ENCODE measurements around the gene MTRF1L.
"Not testable (repeated sequence)": the region's sequence is repeated elsewhere in the genome, so short reads cannot be mapped to it uniquely, and the experiment has no call there.

Gene MTRF1L

DNA sequence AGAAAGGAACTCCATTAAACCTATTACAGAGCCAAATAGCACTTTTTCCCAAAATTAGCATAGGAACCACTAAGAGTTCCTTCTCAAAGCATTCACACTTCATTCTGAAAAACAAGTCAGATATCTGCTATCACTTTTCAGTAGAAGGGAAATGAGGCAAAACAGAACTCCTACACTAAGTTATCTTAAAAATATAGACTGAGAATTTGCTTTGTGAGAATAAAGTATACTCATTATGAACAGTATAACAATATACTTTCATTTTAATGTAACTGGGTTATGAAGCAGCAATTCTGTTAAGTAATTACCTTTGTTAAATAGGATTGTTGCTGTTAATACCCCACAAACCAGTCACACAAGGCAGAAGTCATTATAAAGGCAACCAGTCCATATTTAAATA, 8.7 kb downstream of the MTRF1L start:
- peaks cover 72% of the 10 kb centered on the region for H3K36me3 ChIP-seq
- no peaks in the 10 kb centered on the region for H3K9me3 ChIP-seq
- no peak overlapping the region for H3K27ac ChIP-seq
- no peak for TF ChIP-seq CTCF (IDR thresholded peaks at IDR 0.05)
- H3K4me3 ChIP-seq (ENCODE audit: low read depth in 1 of 2, low read length in 1 of 2): no peak overlapping the region
- H3K4me1 ChIP-seq (ENCODE audit: control insufficient read depth in 1 of 2, insufficient read depth in 1 of 2, low read depth in 1 of 2, low read length in 1 of 2): no peaks in the 10 kb centered on the region
- H3K27me3 ChIP-seq: no peaks in the 10 kb centered on the region

GRCh38 chr6:152993431-152993830, 9.1 kb downstream of the MTRF1L start:
- TF ChIP-seq CTCF (IDR thresholded peaks at IDR 0.05): no peak
- H3K9me3 ChIP-seq: no peaks in the 10 kb centered on the region
- H3K36me3 ChIP-seq: peaks cover 72% of the 10 kb centered on the region
- H3K4me3 ChIP-seq (ENCODE audit: low read depth in 1 of 2, low read length in 1 of 2): no peak overlapping the region
- H3K27ac ChIP-seq: no peak overlapping the region
- no peaks in the 10 kb centered on the region for H3K4me1 ChIP-seq (ENCODE audit: control insufficient read depth in 1 of 2, insufficient read depth in 1 of 2, low read depth in 1 of 2, low read length in 1 of 2)
- no peaks in the 10 kb centered on the region for H3K27me3 ChIP-seq

GRCh38 chr6:152986978-152987377, 15.5 kb downstream of the MTRF1L start:
- no peak for TF ChIP-seq CTCF (IDR thresholded peaks at IDR 0.05)
- Histone ChIP-seq H3K27me3 (no peaks in the 10 kb centered on the region), H3K4me3 (ENCODE audit: low read depth in 1 of 2, low read length in 1 of 2) (no peak overlapping the region), H3K4me1 (ENCODE audit: control insufficient read depth in 1 of 2, insufficient read depth in 1 of 2, low read depth in 1 of 2, low read length in 1 of 2) (peaks cover 22 to 23% of the 10 kb centered on the region in 2 experiments), H3K27ac (no peak overlapping the region), H3K9me3 (no peaks in the 10 kb centered on the region), H3K36me3 (peaks cover 16% of the 10 kb centered on the region)

- H3K4me3 ChIP-seq (ENCODE audit: low read depth in 1 of 2, low read length in 1 of 2); H3K27me3 ChIP-seq; H3K36me3 ChIP-seq; H3K27ac ChIP-seq; H3K9me3 ChIP-seq: not testable (repeated sequence)
- peaks cover 22 to 34% of the 10 kb centered on the region in 2 experiments for H3K4me1 ChIP-seq (ENCODE audit: control insufficient read depth in 1 of 2, insufficient read depth in 1 of 2, low read depth in 1 of 2, low read length in 1 of 2)
Observed at GRCh38 chr6:152985300-152985699, 17.2 kb downstream of the MTRF1L start.

DNA sequence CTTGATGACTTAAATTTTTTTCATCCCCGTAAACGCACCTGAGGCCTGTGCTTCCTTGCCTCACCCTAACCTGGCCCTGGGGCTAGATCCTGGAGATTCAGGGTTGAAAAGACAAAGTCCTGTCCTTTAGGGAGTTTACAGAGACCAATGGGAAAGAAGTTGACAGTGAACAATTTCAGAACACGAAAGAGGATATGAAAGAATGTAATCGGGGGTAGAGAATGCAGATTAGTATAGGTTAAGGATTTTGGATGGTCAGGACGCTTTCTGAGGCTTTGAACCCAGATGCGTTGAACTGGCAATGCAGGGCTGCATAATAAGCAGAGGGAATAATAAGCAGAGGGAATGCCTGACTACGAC, 18.0 kb downstream of the MTRF1L start:
- peak overlapping the region in 1 of 2 experiments; percentile 96 for H3K4me3 ChIP-seq (ENCODE audit: low read depth in 1 of 2, low read length in 1 of 2)
- H3K9me3 ChIP-seq: no peaks in the 10 kb centered on the region
- H3K4me1 ChIP-seq (ENCODE audit: control insufficient read depth in 1 of 2, insufficient read depth in 1 of 2, low read depth in 1 of 2, low read length in 1 of 2): peaks cover 23 to 37% of the 10 kb centered on the region in 2 experiments
- peaks cover under 1% of the 10 kb centered on the region for H3K36me3 ChIP-seq
- H3K27ac ChIP-seq: no peak overlapping the region
- TF ChIP-seq CTCF (IDR thresholded peaks at IDR 0.05): no peak
- no peaks in the 10 kb centered on the region for H3K27me3 ChIP-seq

DNA sequence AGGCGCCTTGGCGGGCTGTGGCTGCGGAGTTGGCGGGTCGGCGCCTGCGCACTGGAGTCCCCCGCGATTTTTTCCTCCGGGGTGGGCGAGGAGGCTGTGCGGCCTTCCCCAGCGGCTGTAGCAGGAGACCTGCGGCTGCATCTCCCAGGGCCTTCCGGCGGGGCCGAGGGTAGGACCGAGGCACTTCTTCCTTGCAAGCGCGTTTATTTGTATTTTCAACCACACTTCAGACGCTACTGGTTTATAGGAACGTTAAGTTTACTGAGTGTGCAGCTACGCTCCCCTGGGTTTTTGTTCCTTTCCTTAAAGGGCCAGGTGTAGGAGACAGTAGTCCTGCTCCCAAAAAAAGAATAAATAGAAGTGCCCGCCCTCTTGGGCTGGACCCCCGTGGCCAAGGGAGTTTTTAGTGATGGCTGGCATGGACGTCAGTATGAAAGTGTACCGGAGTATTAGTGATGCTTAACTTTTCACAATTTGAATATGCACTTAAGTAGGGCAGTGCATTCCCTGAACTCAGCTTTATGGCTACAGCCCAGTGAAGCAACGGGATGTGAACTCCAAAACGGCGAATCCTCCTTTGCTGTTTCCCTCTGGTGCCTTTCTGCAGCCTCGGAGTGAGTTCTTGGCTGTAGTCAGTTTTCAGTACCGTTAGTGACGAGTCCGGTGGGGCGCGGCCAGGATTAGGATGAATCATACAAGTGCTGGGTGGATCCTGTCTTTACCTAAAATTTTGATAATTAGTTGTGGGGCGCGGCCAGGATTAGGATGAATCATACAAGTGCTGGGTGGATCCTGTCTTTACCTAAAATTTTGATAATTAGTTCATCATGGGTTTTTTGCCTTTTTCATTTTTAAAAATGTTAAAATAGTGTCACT, 18.6 kb downstream of the MTRF1L start:
- Histone ChIP-seq H3K9me3 (no peaks in the 10 kb centered on the region), H3K4me1 (ENCODE audit: control insufficient read depth in 1 of 2, insufficient read depth in 1 of 2, low read depth in 1 of 2, low read length in 1 of 2) (peaks cover 29 to 43% of the 10 kb centered on the region in 2 experiments), H3K36me3 (no peaks in the 10 kb centered on the region), H3K27me3 (no peaks in the 10 kb centered on the region), H3K27ac (peak overlapping the region; percentile 81), H3K4me3 (ENCODE audit: low read depth in 1 of 2, low read length in 1 of 2) (peak overlapping the region; percentile 95 to 96)
- no peak for TF ChIP-seq CTCF (IDR thresholded peaks at IDR 0.05)

Data from neutrophil (primary cell).